ENCODE measurements around the gene ZNF605.
"Not testable (repeated sequence)": the region's sequence is repeated elsewhere in the genome, so short reads cannot be mapped to it uniquely, and the experiment has no call there.

ZNF605 gene

GRCh38 chr12:132938807-132939206 is 17.3 kb downstream of the ZNF605 start:
- H3K14ac ChIP-seq (ENCODE audit: low read length); DNase-seq (ENCODE audit: low spot score); H3K23ac ChIP-seq (ENCODE audit: low read depth, low read length, poor library complexity); H2BK5ac ChIP-seq (ENCODE audit: low read length); H3K4ac ChIP-seq (ENCODE audit: low read length); H2AK5ac ChIP-seq (ENCODE audit: low read depth, low read length); H2BK120ac ChIP-seq (ENCODE audit: low read depth, low read length); H3K4me1 ChIP-seq (ENCODE audit: control insufficient read depth in 2 of 2, insufficient read depth in 1 of 2, low read depth in 1 of 2, low read length in 2 of 2); H4K91ac ChIP-seq (ENCODE audit: low read depth, low read length, poor library complexity); H3K27ac ChIP-seq (replicated peaks; ENCODE audit: low read length); H3K9ac ChIP-seq (ENCODE audit: low read depth, low read length, poor library complexity); H3K79me1 ChIP-seq (ENCODE audit: low read depth, low read length); H3K27me3 ChIP-seq (ENCODE audit: control insufficient read depth in 3 of 3, insufficient read depth in 3 of 3, low read depth in 1 of 3, low read length in 3 of 3); H2BK15ac ChIP-seq (ENCODE audit: low read length); H2BK12ac ChIP-seq (ENCODE audit: low read length); H3K4me2 ChIP-seq (ENCODE audit: insufficient read depth, low read length, poor library complexity, severe bottlenecking); H2AFZ ChIP-seq (ENCODE audit: low read length); H3K4me3 ChIP-seq (ENCODE audit: low read length in 2 of 2); H4K8ac ChIP-seq (ENCODE audit: low read depth, low read length); H3K18ac ChIP-seq (ENCODE audit: low read length): not testable (repeated sequence)
- H3K9me3 ChIP-seq (replicated peaks in 1 of 2; ENCODE audit: control insufficient read depth in 2 of 2, insufficient read depth in 1 of 2, low read depth in 1 of 2, low read length in 2 of 2): peaks cover 33 to 69% of the 10 kb centered on the region in 2 donors
- H3K36me3 ChIP-seq (replicated peaks in 1 of 2; ENCODE audit: control insufficient read depth in 2 of 2, insufficient read depth in 2 of 2, low read length in 2 of 2): peaks cover 29 to 44% of the 10 kb centered on the region in 2 donors
- WGBS, 2 donors (ENCODE audit: extremely low coverage in 2 of 2, insufficient read length in 2 of 2, insufficient replicate concordance in 1 of 2): no CpG with 5 or more reads among the region's 25 CpGs

GRCh38 chr12:132937476-132937875 is 18.6 kb downstream of the ZNF605 start:
- Histone ChIP-seq H2BK12ac (ENCODE audit: low read length) (no peak overlapping the region), H3K4me1 (ENCODE audit: control insufficient read depth in 2 of 2, insufficient read depth in 1 of 2, low read depth in 1 of 2, low read length in 2 of 2) (no peaks in the 10 kb centered on the region), H3K4ac (ENCODE audit: low read length) (no peak overlapping the region), H2BK5ac (ENCODE audit: low read length) (no peak overlapping the region), H2AFZ (ENCODE audit: low read length) (no peak overlapping the region), H2BK15ac (ENCODE audit: low read length) (no peak overlapping the region), H2BK120ac (ENCODE audit: low read depth, low read length) (no peak overlapping the region), H4K91ac (ENCODE audit: low read depth, low read length, poor library complexity) (no peak overlapping the region), H3K4me2 (ENCODE audit: insufficient read depth, low read length, poor library complexity, severe bottlenecking) (no peak overlapping the region), H3K27ac (replicated peaks; ENCODE audit: low read length) (no peak overlapping the region), H3K23ac (ENCODE audit: low read depth, low read length, poor library complexity) (no peak overlapping the region), H3K27me3 (ENCODE audit: control insufficient read depth in 3 of 3, insufficient read depth in 3 of 3, low read depth in 1 of 3, low read length in 3 of 3) (no peaks in the 10 kb centered on the region), H3K9ac (ENCODE audit: low read depth, low read length, poor library complexity) (no peak overlapping the region), H3K14ac (ENCODE audit: low read length) (no peak overlapping the region), H3K18ac (ENCODE audit: low read length) (no peak overlapping the region), H3K9me3 (replicated peaks in 1 of 2; ENCODE audit: control insufficient read depth in 2 of 2, insufficient read depth in 1 of 2, low read depth in 1 of 2, low read length in 2 of 2) (peaks cover 31 to 71% of the 10 kb centered on the region in 2 donors), H3K36me3 (replicated peaks in 1 of 2; ENCODE audit: control insufficient read depth in 2 of 2, insufficient read depth in 2 of 2, low read length in 2 of 2) (peaks cover 22 to 44% of the 10 kb centered on the region in 2 donors), H3K4me3 (ENCODE audit: low read length in 2 of 2) (no peak overlapping the region), H3K79me1 (ENCODE audit: low read depth, low read length) (no peaks in the 10 kb centered on the region), H4K8ac (ENCODE audit: low read depth, low read length) (no peak overlapping the region), H2AK5ac (ENCODE audit: low read depth, low read length) (no peak overlapping the region)
- no peak for DNase-seq (ENCODE audit: low spot score)
- WGBS, 2 donors (ENCODE audit: extremely low coverage in 2 of 2, insufficient read length in 2 of 2, insufficient replicate concordance in 1 of 2): no CpG with 5 or more reads among the region's 2 CpGs

- H3K27me3 ChIP-seq (ENCODE audit: control insufficient read depth in 3 of 3, insufficient read depth in 3 of 3, low read depth in 1 of 3, low read length in 3 of 3); H3K4me3 ChIP-seq (ENCODE audit: low read length in 2 of 2); H3K18ac ChIP-seq (ENCODE audit: low read length); H3K4me2 ChIP-seq (ENCODE audit: insufficient read depth, low read length, poor library complexity, severe bottlenecking); H3K4me1 ChIP-seq (ENCODE audit: control insufficient read depth in 2 of 2, insufficient read depth in 1 of 2, low read depth in 1 of 2, low read length in 2 of 2); H3K4ac ChIP-seq (ENCODE audit: low read length); H4K8ac ChIP-seq (ENCODE audit: low read depth, low read length); H3K9ac ChIP-seq (ENCODE audit: low read depth, low read length, poor library complexity); H2BK5ac ChIP-seq (ENCODE audit: low read length); H3K79me1 ChIP-seq (ENCODE audit: low read depth, low read length); H3K14ac ChIP-seq (ENCODE audit: low read length); H3K23ac ChIP-seq (ENCODE audit: low read depth, low read length, poor library complexity); H2BK15ac ChIP-seq (ENCODE audit: low read length); H4K91ac ChIP-seq (ENCODE audit: low read depth, low read length, poor library complexity); H2BK120ac ChIP-seq (ENCODE audit: low read depth, low read length); H3K27ac ChIP-seq (replicated peaks; ENCODE audit: low read length); H2AFZ ChIP-seq (ENCODE audit: low read length); H2BK12ac ChIP-seq (ENCODE audit: low read length); H2AK5ac ChIP-seq (ENCODE audit: low read depth, low read length); DNase-seq (ENCODE audit: low spot score): not testable (repeated sequence)
- Histone ChIP-seq H3K36me3 (replicated peaks in 1 of 2; ENCODE audit: control insufficient read depth in 2 of 2, insufficient read depth in 2 of 2, low read length in 2 of 2) (peaks cover 18 to 44% of the 10 kb centered on the region in 2 donors), H3K9me3 (replicated peaks in 1 of 2; ENCODE audit: control insufficient read depth in 2 of 2, insufficient read depth in 1 of 2, low read depth in 1 of 2, low read length in 2 of 2) (peaks cover 28 to 71% of the 10 kb centered on the region in 2 donors)
- no CpG with 5 or more reads among the region's 8 CpGs for WGBS, 2 donors (ENCODE audit: extremely low coverage in 2 of 2, insufficient read length in 2 of 2, insufficient replicate concordance in 1 of 2)
Observed at GRCh38 chr12:132936921-132937320, 19.2 kb downstream of the ZNF605 start.

- no peak overlapping the region for H2AK5ac ChIP-seq (ENCODE audit: low read depth, low read length)
- H3K36me3 ChIP-seq (replicated peaks in 1 of 2; ENCODE audit: control insufficient read depth in 2 of 2, insufficient read depth in 2 of 2, low read length in 2 of 2): peaks cover 12 to 44% of the 10 kb centered on the region in 2 donors
- no peak overlapping the region for H3K4ac ChIP-seq (ENCODE audit: low read length)
- no peak overlapping the region for H4K91ac ChIP-seq (ENCODE audit: low read depth, low read length, poor library complexity)
- no peak overlapping the region for H3K4me3 ChIP-seq (ENCODE audit: low read length in 2 of 2)
- H2BK5ac ChIP-seq (ENCODE audit: low read length): no peak overlapping the region
- H3K27ac ChIP-seq (replicated peaks; ENCODE audit: low read length): no peak overlapping the region
- peaks cover 26 to 71% of the 10 kb centered on the region in 2 donors for H3K9me3 ChIP-seq (replicated peaks in 1 of 2; ENCODE audit: control insufficient read depth in 2 of 2, insufficient read depth in 1 of 2, low read depth in 1 of 2, low read length in 2 of 2)
- no peak overlapping the region for H2BK15ac ChIP-seq (ENCODE audit: low read length)
- no peak overlapping the region for H3K18ac ChIP-seq (ENCODE audit: low read length)
- no peaks in the 10 kb centered on the region for H3K27me3 ChIP-seq (ENCODE audit: control insufficient read depth in 3 of 3, insufficient read depth in 3 of 3, low read depth in 1 of 3, low read length in 3 of 3)
- no peaks in the 10 kb centered on the region for H3K4me1 ChIP-seq (ENCODE audit: control insufficient read depth in 2 of 2, insufficient read depth in 1 of 2, low read depth in 1 of 2, low read length in 2 of 2)
- no peak overlapping the region for H2AFZ ChIP-seq (ENCODE audit: low read length)
- H4K8ac ChIP-seq (ENCODE audit: low read depth, low read length): no peak overlapping the region
- H2BK120ac ChIP-seq (ENCODE audit: low read depth, low read length): no peak overlapping the region
- H3K79me1 ChIP-seq (ENCODE audit: low read depth, low read length): no peaks in the 10 kb centered on the region
- H3K14ac ChIP-seq (ENCODE audit: low read length): no peak overlapping the region
- H3K23ac ChIP-seq (ENCODE audit: low read depth, low read length, poor library complexity): no peak overlapping the region
- no CpG with 5 or more reads among the region's 2 CpGs for WGBS, 2 donors (ENCODE audit: extremely low coverage in 2 of 2, insufficient read length in 2 of 2, insufficient replicate concordance in 1 of 2)
- DNase-seq (ENCODE audit: low spot score): no peak
- no peak overlapping the region for H3K4me2 ChIP-seq (ENCODE audit: insufficient read depth, low read length, poor library complexity, severe bottlenecking)
- no peak overlapping the region for H2BK12ac ChIP-seq (ENCODE audit: low read length)
- no peak overlapping the region for H3K9ac ChIP-seq (ENCODE audit: low read depth, low read length, poor library complexity)
Observed at GRCh38 chr12:132936163-132936562, 19.9 kb downstream of the ZNF605 start.

Measured in neuronal stem cell (in vitro differentiated cells).